ENCODE data around the gene EHBP1.

GRCh38 chr2:62675062-62675461 lies 30.5 kb upstream of the EHBP1 start:
- TF ChIP-seq CTCF (IDR thresholded peaks at IDR 0.05) (no peak), POLR2A (IDR thresholded peaks at IDR 0.05) (no peak)
